Activated CD4-positive, alpha-beta T cell treated with anti-CD3 and anti-CD28 coated beads for 1 hour (primary cell): ENCODE data around the gene MS4A8.

ENCODE experiments used
- DNase-seq: peaks from one replicate; pipeline ENCODE4 v3.0.0-alpha.2; 2020

MS4A8 gene

GRCh38 chr11:60765355-60765754 lies 65.9 kb downstream of the MS4A8 start:
- no peak for DNase-seq
